K562 (cell line): Measurements from ENCODE around the gene RBM20. TPM values are rescaled to one million over a fixed set of nuclear protein-coding genes. Genes with fewer than 3 reads are reported as not detected.
A peak's percentile ranks its signal among the peaks of the same experiment; 100 is the strongest.

ENCODE experiments used
- DMBX1 ChIP-seq: fragments of 250-450 bp; sonication (Bioruptor Pico); IDR thresholded peaks from 2 replicates; pipeline ENCODE4 v1.8.0; 2022; ENCODE audit warnings: inconsistent platforms, mild to moderate bottlenecking, moderate library complexity, borderline replicate concordance
- FOXA3 ChIP-seq, 2 experiments: fragments of 450-650 bp in 1 of 2; sonication (generic) in 1 of 2; formaldehyde crosslinking; IDR thresholded peaks in 1 of 2; conservative IDR thresholded peaks in 1 of 2; 2 replicates each; pipeline versions ENCODE4 v1.4.0 to v1.8.0; 2020 to 2022; ENCODE audit warnings: mild to moderate bottlenecking in 2 of 2, missing genetic modification reagents in 1 of 2
- HMGXB4 ChIP-seq: sonication (generic); formaldehyde crosslinking; IDR thresholded peaks from 2 replicates; pipeline ENCODE4 v1.8.1; 2023; ENCODE audit warnings: mild to moderate bottlenecking, missing genetic modification reagents
- HOXB6 ChIP-seq: fragments of 250-450 bp; sonication (Bioruptor Pico); IDR thresholded peaks from 2 replicates; pipeline ENCODE4 v1.5.1; 2022; ENCODE audit warnings: mild to moderate bottlenecking, borderline replicate concordance
- NR2C1 ChIP-seq, 2 experiments: fragments of 450-650 bp; IDR thresholded peaks; 2 replicates each; pipeline ENCODE4 v1.6.1; 2017; ENCODE audit warnings: mild to moderate bottlenecking in 2 of 2, antibody characterized with exemption in 1 of 2, inconsistent platforms in 1 of 2, missing compliant biosample characterization in 1 of 2, missing genetic modification characterization in 1 of 2
- POLR2B ChIP-seq: fragments of 450-650 bp; IDR thresholded peaks from 2 replicates; pipeline ENCODE4 v1.6.1; 2018; ENCODE audit warnings: low read depth; ENCODE audit not compliant: partially characterized antibody
- POU5F1 ChIP-seq: fragments of 150-350 bp; IDR thresholded peaks from 2 replicates; pipeline ENCODE4 v1.6.1; 2014; ENCODE audit warnings: borderline replicate concordance, low read length, low read depth, mild to moderate bottlenecking; ENCODE audit not compliant: partially characterized antibody
- RBM25 ChIP-seq: fragments of 200-400 bp; formaldehyde crosslinking; IDR thresholded peaks from 2 replicates; pipeline ENCODE4 v1.6.1; 2018; ENCODE audit warnings: low read length, low read depth, moderate library complexity; ENCODE audit not compliant: severe bottlenecking
- RCOR1 ChIP-seq, 2 experiments: IDR thresholded peaks; 2 replicates each; pipeline ENCODE4 v1.6.1; 2012; ENCODE audit warnings: low read depth in 2 of 2, low read length in 2 of 2, borderline replicate concordance in 1 of 2, improper control_type of control experiment in 1 of 2
- SRSF3 ChIP-seq: fragments of 200-400 bp; formaldehyde crosslinking; IDR thresholded peaks from 2 replicates; pipeline ENCODE4 v1.6.1; 2016; ENCODE audit warnings: mild to moderate bottlenecking, low read length, moderate library complexity; ENCODE audit not compliant: insufficient read depth
- ZNF239 ChIP-seq: fragments of 250-450 bp; sonication (Bioruptor Pico); IDR thresholded peaks from 2 replicates; pipeline ENCODE4 v1.4.0; 2020; ENCODE audit warnings: mild to moderate bottlenecking
- ZNF583 ChIP-seq: fragments of 250-450 bp; sonication (Bioruptor Pico); IDR thresholded peaks from 2 replicates; pipeline ENCODE4 v1.4.0; 2020
- polyA plus RNA-seq, 8 experiments: library from polyadenylated mRNA; depleted of rRNA in 4 of 8; stranded (reverse) in 5 of 8; unstranded in 3 of 8; fragments of >200 nt; fragmentation: Nextera tagmentation in 2 of 8; fragmentation: Illumina TruSeq in 1 of 8; extraction: Ambion mirVana in 2 of 8; extraction: Trizol in 1 of 8; gene quantifications; 2 replicates each; pipeline versions ENCODE4 v1.2.1 to v1.2.3, GENCODE V29; 2011 to 2014; ENCODE audit warnings: inconsistent platforms in 1 of 8, missing spikeins in 1 of 8
- total RNA-seq, 7 experiments: library from RNA; depleted of rRNA in 6 of 7; stranded (reverse); fragments of >200 nt in 6 of 7; fragmentation: Illumina TruSeq in 2 of 7; extraction: Trizol in 2 of 7; gene quantifications; 2 replicates each; pipeline versions ENCODE4 v1.2.1 to v1.2.3, GENCODE V29; 2011 to 2021; ENCODE audit warnings: low replicate concordance in 1 of 7
- TF ChIP-seq, protein P1 (sequence below): fragments of 450-650 bp; IDR thresholded peaks from 2 replicates; pipeline ENCODE4 v1.6.1; 2017; ENCODE audit warnings: antibody characterized with exemption, mild to moderate bottlenecking
- TF ChIP-seq, protein P2 (sequence below): fragments of 250-450 bp; sonication (Bioruptor Pico); IDR thresholded peaks from 2 replicates; pipeline ENCODE4 v1.5.0; 2022; ENCODE audit warnings: mild to moderate bottlenecking
- TF ChIP-seq, protein P3 (sequence below): sonication (generic); formaldehyde crosslinking; IDR thresholded peaks from 2 replicates; pipeline ENCODE4 v1.8.1; 2023; ENCODE audit warnings: mild to moderate bottlenecking, missing genetic modification reagents

RBM20 gene
- total and polyA plus RNA-seq, 9 of the 15 experiments (the other 6 are each of a cell fraction or from before 2014, with no cell fraction given): 0.63 to 5.7 (median 3.2) TPM

DNA sequence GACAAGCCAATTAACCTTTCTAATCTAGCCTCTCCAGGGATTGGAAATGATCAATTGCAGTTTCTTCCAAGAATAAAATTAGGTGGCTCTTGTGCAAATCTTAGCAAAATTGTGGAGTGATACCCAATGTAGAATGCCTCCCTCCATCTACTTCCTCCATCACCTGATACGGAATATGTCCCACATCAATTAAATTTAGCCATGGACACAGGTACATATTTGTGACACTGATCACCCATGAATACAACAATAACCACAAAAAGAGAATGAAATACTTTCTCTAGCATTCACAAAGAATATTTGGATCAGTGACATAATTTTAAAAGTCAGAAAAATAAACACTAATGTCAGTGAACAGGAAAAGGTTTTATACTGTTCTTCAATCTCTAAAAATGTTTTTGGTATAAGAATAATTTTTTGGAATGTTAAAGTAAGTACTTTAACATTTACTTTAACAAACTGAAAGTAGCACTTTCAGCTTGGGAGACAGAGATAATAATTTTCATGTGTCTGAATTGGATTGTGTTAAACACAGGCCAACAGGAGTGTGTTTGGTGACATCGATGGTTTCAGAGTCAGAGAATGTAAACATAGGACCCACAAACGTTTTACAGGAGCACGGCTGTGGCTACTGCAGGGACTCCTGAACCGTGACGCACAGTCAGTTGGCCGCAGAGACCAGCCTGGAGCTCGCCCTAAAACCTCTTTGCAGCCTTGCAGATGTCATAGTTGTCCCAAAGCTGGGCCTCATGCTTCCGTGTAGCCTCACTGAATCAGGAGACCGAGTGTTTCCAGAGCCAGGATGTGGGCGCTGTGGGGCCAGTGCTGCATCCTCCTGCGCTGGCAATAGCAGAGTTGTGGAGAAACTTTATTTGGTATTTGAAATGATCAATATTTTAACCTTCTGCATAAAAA lies 7.2 kb downstream of the RBM20 start (continued):
- TF ChIP-seq, protein P1, sequence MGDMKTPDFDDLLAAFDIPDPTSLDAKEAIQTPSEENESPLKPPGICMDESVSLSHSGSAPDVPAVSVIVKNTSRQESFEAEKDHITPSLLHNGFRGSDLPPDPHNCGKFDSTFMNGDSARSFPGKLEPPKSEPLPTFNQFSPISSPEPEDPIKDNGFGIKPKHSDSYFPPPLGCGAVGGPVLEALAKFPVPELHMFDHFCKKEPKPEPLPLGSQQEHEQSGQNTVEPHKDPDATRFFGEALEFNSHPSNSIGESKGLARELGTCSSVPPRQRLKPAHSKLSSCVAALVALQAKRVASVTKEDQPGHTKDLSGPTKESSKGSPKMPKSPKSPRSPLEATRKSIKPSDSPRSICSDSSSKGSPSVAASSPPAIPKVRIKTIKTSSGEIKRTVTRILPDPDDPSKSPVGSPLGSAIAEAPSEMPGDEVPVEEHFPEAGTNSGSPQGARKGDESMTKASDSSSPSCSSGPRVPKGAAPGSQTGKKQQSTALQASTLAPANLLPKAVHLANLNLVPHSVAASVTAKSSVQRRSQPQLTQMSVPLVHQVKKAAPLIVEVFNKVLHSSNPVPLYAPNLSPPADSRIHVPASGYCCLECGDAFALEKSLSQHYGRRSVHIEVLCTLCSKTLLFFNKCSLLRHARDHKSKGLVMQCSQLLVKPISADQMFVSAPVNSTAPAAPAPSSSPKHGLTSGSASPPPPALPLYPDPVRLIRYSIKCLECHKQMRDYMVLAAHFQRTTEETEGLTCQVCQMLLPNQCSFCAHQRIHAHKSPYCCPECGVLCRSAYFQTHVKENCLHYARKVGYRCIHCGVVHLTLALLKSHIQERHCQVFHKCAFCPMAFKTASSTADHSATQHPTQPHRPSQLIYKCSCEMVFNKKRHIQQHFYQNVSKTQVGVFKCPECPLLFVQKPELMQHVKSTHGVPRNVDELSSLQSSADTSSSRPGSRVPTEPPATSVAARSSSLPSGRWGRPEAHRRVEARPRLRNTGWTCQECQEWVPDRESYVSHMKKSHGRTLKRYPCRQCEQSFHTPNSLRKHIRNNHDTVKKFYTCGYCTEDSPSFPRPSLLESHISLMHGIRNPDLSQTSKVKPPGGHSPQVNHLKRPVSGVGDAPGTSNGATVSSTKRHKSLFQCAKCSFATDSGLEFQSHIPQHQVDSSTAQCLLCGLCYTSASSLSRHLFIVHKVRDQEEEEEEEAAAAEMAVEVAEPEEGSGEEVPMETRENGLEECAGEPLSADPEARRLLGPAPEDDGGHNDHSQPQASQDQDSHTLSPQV: 0 out of 2 replicates have a peak, but pooled peaks have one; percentile 24
- no peak for TF ChIP-seq HMGXB4 (CRISPR knock-in tag)
- no peak for TF ChIP-seq ZNF239
- no peak for TF ChIP-seq HOXB6 (CRISPR knock-in tag)
- no peak for TF ChIP-seq POU5F1
- TF ChIP-seq, protein P2, sequence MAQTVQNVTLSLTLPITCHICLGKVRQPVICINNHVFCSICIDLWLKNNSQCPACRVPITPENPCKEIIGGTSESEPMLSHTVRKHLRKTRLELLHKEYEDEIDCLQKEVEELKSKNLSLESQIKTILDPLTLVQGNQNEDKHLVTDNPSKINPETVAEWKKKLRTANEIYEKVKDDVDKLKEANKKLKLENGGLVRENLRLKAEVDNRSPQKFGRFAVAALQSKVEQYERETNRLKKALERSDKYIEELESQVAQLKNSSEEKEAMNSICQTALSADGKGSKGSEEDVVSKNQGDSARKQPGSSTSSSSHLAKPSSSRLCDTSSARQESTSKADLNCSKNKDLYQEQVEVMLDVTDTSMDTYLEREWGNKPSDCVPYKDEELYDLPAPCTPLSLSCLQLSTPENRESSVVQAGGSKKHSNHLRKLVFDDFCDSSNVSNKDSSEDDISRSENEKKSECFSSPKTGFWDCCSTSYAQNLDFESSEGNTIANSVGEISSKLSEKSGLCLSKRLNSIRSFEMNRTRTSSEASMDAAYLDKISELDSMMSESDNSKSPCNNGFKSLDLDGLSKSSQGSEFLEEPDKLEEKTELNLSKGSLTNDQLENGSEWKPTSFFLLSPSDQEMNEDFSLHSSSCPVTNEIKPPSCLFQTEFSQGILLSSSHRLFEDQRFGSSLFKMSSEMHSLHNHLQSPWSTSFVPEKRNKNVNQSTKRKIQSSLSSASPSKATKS: no peak
- TF ChIP-seq, protein P3, sequence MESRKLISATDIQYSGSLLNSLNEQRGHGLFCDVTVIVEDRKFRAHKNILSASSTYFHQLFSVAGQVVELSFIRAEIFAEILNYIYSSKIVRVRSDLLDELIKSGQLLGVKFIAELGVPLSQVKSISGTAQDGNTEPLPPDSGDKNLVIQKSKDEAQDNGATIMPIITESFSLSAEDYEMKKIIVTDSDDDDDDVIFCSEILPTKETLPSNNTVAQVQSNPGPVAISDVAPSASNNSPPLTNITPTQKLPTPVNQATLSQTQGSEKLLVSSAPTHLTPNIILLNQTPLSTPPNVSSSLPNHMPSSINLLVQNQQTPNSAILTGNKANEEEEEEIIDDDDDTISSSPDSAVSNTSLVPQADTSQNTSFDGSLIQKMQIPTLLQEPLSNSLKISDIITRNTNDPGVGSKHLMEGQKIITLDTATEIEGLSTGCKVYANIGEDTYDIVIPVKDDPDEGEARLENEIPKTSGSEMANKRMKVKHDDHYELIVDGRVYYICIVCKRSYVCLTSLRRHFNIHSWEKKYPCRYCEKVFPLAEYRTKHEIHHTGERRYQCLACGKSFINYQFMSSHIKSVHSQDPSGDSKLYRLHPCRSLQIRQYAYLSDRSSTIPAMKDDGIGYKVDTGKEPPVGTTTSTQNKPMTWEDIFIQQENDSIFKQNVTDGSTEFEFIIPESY (CRISPR knock-in tag): no peak
- TF ChIP-seq FOXA3 (CRISPR knock-in tag; conservative IDR thresholded peaks at IDR 0.05 in 1 of 2, IDR thresholded peaks at IDR 0.05 in 1 of 2): peak; percentile 44 to 74; a peak in 3 of 4 replicates
- TF ChIP-seq ZNF583 (CRISPR knock-in tag): no peak
- TF ChIP-seq RCOR1 (IDR thresholded peaks at IDR 0.05; ENCODE audit: borderline replicate concordance in 1 of 2, low read depth in 2 of 2, low read length in 2 of 2): no peak
- no peak for TF ChIP-seq SRSF3
- TF ChIP-seq NR2C1 (IDR thresholded peaks at IDR 0.05): no peak
- TF ChIP-seq NR2C1 (tag; IDR thresholded peaks at IDR 0.05): no peak
- no peak for TF ChIP-seq POLR2B
- no peak for TF ChIP-seq RBM25
- no peak for TF ChIP-seq DMBX1 (CRISPR knock-in tag)
